GM21529 (cell line): ENCODE data around the gene NDUFS2.
A peak's percentile ranks its signal among the peaks of the same experiment; 100 is the strongest.

Source experiments
- ATAC-seq: cut with Tn5 transposase; IDR thresholded peaks from one replicate; pipeline ENCODE4 v1.9.1; 2021; ENCODE audit not compliant: unreplicated experiment

The NDUFS2 gene

DNA sequence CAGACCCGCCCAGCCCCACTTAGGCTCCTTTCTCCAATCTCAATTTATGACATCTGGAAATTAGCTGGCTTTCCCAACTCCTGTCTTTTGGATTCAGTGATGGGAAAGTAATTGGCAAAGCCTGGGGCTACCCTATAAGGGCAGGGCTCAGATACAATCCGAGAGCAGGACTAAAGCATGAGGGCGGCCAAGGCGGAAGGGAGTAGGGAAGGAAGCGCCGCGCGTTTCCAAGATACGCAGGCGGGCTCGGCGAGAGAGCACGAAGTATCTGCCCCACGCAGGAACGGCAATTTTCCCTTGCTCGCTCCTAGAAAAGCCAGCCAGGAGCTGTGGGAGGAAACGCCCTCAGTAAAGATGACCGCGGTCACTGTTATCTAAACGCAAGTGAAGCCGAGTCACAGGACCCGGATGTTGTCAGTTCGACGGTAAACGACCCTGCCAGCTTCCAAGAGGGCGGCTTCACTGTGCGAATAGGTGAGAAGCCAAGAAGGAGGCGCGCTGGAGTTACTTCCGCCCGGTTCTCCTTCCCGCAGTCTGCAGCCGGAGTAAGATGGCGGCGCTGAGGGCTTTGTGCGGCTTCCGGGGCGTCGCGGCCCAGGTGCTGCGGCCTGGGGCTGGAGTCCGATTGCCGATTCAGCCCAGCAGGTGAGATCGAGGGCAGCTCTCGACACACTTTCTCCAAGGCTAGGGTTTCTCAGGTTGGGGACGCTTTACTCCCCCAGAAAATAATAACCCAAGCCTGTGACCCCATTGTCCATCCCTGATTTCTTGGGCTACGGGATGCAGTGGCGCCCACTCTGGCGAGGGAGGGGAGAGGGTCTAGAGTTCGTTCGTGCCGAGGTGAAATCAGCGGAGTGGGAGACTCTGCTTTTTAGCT lies at the start of gene NDUFS2:
Gene NDUFS2 (plus strand): TSS at position 532 of the 877 bp plus-strand sequence. CDS start 19 bp downstream, at position 551.
- ATAC-seq: peak; percentile 97

- ATAC-seq: no peak
Observed at GRCh38 chr1:161153176-161153575, 49.0 kb upstream of the NDUFS2 start.

DNA sequence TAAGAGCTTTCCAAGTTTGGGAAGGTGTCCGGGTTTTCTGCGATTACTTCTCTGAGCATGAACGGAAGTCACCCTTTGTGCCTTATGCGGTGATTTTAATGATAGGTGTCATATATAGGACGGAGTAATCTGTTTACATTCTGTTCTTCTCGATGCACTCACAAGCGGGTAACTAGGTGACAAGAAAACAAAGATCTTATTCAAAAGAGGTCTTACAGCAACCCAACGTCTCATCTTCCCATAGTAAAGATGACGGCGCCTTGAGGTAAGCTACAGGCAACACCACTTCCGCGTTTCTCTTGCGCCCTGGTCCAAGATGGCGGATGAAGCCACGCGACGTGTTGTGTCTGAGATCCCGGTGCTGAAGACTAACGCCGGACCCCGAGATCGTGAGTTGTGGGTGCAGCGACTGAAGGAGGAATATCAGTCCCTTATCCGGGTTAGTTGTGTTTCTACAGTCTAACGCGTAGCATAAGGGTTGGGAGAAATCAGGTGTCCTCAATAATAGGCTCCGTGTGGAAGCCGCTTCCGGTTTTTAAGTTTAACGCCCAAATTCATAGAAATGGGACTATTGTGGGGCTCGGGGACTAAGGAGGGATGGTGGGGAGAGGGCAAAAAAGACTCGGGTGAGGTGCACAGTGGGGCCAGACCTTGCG lies 48.4 kb upstream of the NDUFS2 start, which contains the start of gene UFC1:
Gene UFC1 (plus strand): TSS at position 297 of the 656 bp plus-strand sequence. CDS start 20 bp downstream, at position 317.
- peak; percentile 88 for ATAC-seq

DNA sequence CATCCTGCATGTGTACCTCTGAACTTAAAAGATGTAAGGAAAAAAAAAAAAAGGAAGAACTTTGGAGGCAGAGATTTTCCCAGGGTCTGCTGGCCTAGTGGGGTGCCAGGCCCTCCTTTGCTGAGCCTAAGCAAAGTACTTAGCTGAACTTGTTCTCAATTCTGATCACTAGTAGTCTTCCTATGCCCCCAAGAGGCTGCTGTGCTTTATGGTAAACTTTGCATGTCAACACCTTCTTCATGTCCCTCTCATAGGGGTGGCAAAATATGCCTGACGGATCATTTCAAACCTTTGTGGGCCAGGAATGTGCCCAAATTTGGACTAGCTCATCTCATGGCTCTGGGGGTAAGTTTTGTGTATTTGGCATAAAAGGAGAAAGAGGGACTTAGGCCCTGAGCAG lies 44.3 kb upstream of the NDUFS2 start:
- no peak for ATAC-seq

DNA sequence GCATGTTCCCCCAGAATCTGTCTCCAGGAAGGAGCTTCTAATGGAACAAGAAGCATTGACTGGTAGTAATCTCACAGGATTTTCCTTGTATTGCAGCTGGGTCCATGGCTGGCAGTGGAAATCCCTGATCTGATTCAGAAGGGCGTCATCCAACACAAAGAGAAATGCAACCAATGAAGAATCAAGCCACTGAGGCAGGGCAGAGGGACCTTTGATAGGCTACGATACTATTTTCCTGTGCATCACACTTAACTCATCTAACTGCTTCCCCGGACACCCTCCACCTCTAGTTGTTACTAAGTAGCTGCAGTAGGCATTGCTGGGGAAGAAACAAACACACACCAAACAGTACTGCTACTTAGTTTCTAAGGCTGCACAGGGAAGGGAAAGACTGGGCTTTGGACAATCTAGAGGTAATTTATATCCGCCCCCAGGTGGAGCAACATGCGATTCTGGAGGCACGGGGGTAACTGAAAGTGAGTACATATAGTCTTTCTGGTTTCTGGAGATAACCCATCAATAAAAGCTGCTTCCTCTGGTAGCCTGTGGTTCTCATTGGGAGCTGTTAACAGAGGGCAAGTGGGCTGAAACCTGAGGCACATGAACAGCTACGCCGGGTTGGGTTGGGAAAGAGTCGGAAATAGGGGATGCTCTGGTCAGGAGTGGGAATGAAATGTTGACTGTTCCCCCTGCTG lies 43.7 kb upstream of the NDUFS2 start:
- ATAC-seq: no peak

GRCh38 chr1:161159087-161159912 lies 42.9 kb upstream of the NDUFS2 start, which contains the start of gene USP21:
Gene USP21 (plus strand): TSS chr1:161159500. CDS start chr1:161160641, 1,141 bp downstream.
- peak; percentile 72 for ATAC-seq

DNA sequence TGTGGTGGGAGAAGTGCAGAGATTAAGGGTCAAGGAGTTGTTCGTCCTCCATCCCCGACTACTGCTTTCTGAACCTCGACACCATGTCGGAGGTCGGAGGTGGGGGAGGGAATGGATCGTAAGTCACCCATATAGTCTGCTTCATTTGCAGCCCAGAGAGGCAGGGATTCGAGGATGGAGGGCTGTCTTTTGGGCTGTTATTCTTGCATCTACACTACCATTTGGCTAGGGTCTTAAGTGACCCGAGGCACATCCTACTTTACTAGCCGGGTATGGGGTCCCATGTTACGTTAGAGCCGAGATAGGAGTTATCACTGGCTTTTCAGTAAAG lies 42.3 kb upstream of the NDUFS2 start:
- ATAC-seq: no peak

GRCh38 chr1:161160671-161161145 lies 41.5 kb upstream of the NDUFS2 start:
- ATAC-seq: no peak

GRCh38 chr1:161161652-161162051 lies 40.5 kb upstream of the NDUFS2 start:
- no peak for ATAC-seq

- ATAC-seq: no peak
Observed at GRCh38 chr1:161162052-161162451, 40.1 kb upstream of the NDUFS2 start.

DNA sequence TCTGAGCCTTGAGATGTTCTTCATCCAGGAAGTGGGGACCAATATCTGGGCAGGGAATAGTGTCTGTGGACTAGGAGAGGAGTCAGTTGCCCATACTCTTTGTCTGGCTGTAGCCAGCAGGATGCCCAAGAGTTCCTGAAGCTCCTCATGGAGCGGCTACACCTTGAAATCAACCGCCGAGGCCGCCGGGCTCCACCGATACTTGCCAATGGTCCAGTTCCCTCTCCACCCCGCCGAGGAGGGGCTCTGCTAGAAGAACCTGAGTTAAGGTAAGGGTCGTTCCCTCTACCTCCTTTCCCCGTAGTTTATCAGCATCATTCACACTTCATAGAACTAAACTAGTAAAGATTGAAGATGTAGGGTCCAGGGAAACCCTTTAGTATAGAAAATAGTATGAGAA lies 39.4 kb upstream of the NDUFS2 start:
- no peak for ATAC-seq

- ATAC-seq: no peak
Observed at GRCh38 chr1:161163793-161164192, 38.4 kb upstream of the NDUFS2 start.

DNA sequence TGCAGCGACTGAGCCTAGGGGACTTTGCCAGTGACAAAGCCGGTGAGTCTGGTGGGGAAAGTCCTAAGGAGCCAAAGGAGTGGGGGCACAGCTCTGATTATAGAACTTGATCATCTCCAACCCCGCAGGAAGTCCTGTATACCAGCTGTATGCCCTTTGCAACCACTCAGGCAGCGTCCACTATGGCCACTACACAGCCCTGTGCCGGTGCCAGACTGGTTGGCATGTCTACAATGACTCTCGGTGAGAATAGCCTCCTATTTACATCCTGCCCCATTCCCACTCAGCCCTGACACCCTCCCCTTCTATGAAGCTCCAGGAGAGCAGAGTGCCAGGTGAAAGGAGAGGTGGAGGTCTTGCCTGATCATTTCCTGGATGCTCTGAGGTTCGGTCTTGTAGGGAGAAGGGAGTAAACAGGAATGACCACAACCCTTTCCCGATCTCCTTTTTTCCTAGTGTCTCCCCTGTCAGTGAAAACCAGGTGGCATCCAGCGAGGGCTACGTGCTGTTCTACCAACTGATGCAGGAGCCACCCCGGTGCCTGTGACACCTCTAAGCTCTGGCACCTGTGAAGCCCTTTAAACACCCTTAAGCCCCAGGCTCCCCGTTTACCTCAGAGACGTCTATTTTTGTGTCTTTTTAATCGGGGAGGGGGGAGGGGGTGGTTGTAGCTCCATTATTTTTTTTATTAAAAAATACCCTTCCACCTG lies 37.1 kb upstream of the NDUFS2 start:
- no peak for ATAC-seq

GRCh38 chr1:161165742-161166668 lies 36.2 kb upstream of the NDUFS2 start, which contains the start of gene PPOX:
Gene PPOX (plus strand): TSS chr1:161166426. CDS start chr1:161166848, 422 bp downstream.
- peak; percentile 96 for ATAC-seq

GRCh38 chr1:161166669-161167548 lies 35.3 kb upstream of the NDUFS2 start:
- peak; percentile 2 for ATAC-seq

DNA sequence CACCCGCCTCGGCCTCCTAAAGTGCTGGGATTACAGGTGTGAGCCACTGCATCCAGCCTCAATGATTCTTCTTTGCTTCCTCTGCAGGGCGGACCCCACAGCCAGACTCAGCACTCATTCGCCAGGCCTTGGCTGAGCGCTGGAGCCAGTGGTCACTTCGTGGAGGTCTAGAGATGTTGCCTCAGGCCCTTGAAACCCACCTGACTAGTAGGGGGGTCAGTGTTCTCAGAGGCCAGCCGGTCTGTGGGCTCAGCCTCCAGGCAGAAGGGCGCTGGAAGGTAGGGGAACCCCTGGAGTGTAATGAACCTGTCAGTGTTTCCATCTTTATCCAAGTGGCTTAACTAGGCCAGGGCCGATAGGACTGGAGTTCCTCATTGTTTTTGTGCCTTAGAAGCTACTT lies 33.3 kb upstream of the NDUFS2 start:
- ATAC-seq: no peak

DNA sequence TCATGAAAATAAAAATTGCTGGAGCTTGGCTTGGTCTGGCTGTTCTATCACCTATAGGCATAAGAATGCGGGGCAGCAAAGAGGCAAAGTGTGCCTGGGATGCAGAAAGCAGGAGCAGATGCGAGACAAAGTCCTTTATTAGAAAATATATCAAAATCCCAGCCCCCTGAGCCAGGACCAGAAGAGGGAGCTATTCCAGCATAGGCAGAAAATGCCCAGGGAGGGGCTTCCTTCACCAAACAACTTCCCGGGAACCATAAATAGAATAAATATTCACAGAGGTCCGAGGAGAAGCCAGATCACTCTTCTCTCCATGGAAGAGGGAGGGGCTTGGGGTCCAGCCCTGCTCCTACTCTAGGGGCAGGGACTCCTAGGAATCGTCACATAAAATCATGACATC lies 31.0 kb upstream of the NDUFS2 start:
- no peak for ATAC-seq

- ATAC-seq: no peak
Observed at GRCh38 chr1:161171696-161172095, 30.5 kb upstream of the NDUFS2 start.
